Activated B cell treated with CpG ODN at 0.5 μM for 24 hours (primary cell): ENCODE measurements around the gene KDM4C. TPM values are rescaled to one million over a fixed set of nuclear protein-coding genes. Genes with fewer than 3 reads are reported as not detected.

Experiments
- ATAC-seq: fragments of 200-7000 bp; cut with Tn5 transposase; one replicate; pipeline ENCODE4 v1.10.0; 2021; ENCODE audit warnings: low read depth, mild to moderate bottlenecking, moderate library complexity
- CTCF ChIA-PET: fragments of 350-600 bp; sonication (Branson Sonifier 250); formaldehyde crosslinking; loops from one replicate; lab custom pipeline; 2021; ENCODE audit warnings: antibody characterized with exemption; lab: Charles Lee
- POLR2A ChIA-PET: fragments of 350-600 bp; sonication (Branson Sonifier 250); formaldehyde crosslinking; loops from one replicate; lab custom pipeline; 2021; ENCODE audit warnings: antibody characterized with exemption; lab: Charles Lee
- DNase-seq: peaks from one replicate; pipeline ENCODE4 v3.0.0; 2022
- H3K27ac Mint-ChIP-seq: one replicate; pipeline ENCODE4 v1.8.0; 2020; ENCODE audit warnings: mixed read lengths
- H3K27me3 Mint-ChIP-seq: one replicate; pipeline ENCODE4 v1.8.0; 2021; ENCODE audit warnings: mixed read lengths
- H3K36me3 Mint-ChIP-seq: one replicate; pipeline ENCODE4 v1.8.0; 2021; ENCODE audit warnings: low read depth, mixed read lengths
- H3K4me1 Mint-ChIP-seq: one replicate; pipeline ENCODE4 v1.8.0; 2021; ENCODE audit warnings: mixed read lengths
- H3K4me3 Mint-ChIP-seq: one replicate; pipeline ENCODE4 v1.8.0; 2020; ENCODE audit warnings: mild to moderate bottlenecking, mixed read lengths
- H3K9me3 Mint-ChIP-seq: one replicate; pipeline ENCODE4 v1.8.0; 2020; ENCODE audit warnings: mixed read lengths
- CTCF ChIP-seq: fragments of 200-600 bp; IDR thresholded peaks from one replicate; pipeline ENCODE4 v1.8.0; 2022; ENCODE audit warnings: antibody characterized with exemption, mild to moderate bottlenecking
- intact Hi-C: fragments of 100-400 bp; cut with micrococcal nuclease; formaldehyde crosslinking; loops from one replicate; pipeline ENCODE4 v1.15.1; 2024
- total RNA-seq: library from RNA; stranded (reverse); gene quantifications from 2 replicates; pipeline ENCODE4 v1.2.3, GENCODE V29; 2022

KDM4C gene
- total RNA-seq, 1 donor from 2014 or later = 113 TPM

- Mint-ChIP-seq H3K36me3 (peaks cover 61% of the 10 kb centered on the region), H3K9me3 (peaks cover under 1% of the 10 kb centered on the region), H3K4me3 (no peak overlapping the region), H3K4me1 (peaks cover 17% of the 10 kb centered on the region), H3K27me3 (no peaks in the 10 kb centered on the region), H3K27ac (no peak overlapping the region)
- no peak for DNase-seq
- intact Hi-C loops = no loop called here
- ATAC-seq = no peak
- POLR2A ChIA-PET = no interaction called here
- TF ChIP-seq CTCF = no peak
- CTCF ChIA-PET = no interaction called here
Measured at GRCh38 chr9:7093040-7093439, 335.3 kb downstream of the KDM4C start.

GRCh38 chr9:7094052-7094451 is 336.3 kb downstream of the KDM4C start:
- DNase-seq (no peak), ATAC-seq (no peak)
- H3K4me1 Mint-ChIP-seq = peaks cover 17% of the 10 kb centered on the region
- peaks cover 4% of the 10 kb centered on the region for H3K9me3 Mint-ChIP-seq
- CTCF ChIA-PET = no interaction called here
- no peak overlapping the region for H3K27ac Mint-ChIP-seq
- H3K27me3 Mint-ChIP-seq = no peaks in the 10 kb centered on the region
- TF ChIP-seq CTCF = no peak
- POLR2A ChIA-PET = no interaction called here
- peaks cover 63% of the 10 kb centered on the region for H3K36me3 Mint-ChIP-seq
- H3K4me3 Mint-ChIP-seq = no peak overlapping the region
- intact Hi-C loops = loop anchor here (2.0 kb wide), 1 partner anchor 73 kb away; no protein-coding TSS in a partner anchor

- ATAC-seq = no peak
- Mint-ChIP-seq H3K27me3 (no peaks in the 10 kb centered on the region), H3K4me1 (peaks cover 17% of the 10 kb centered on the region), H3K9me3 (peaks cover 9% of the 10 kb centered on the region), H3K4me3 (no peak overlapping the region), H3K27ac (peak overlapping the region; percentile 18), H3K36me3 (peaks cover 66% of the 10 kb centered on the region)
- intact Hi-C loops = loop anchor here (2.0 kb wide), 1 partner anchor 72 kb away; no protein-coding TSS in a partner anchor
- no peak for DNase-seq
- ChIA-PET CTCF (no interaction called here), POLR2A (no interaction called here)
- no peak for TF ChIP-seq CTCF
Measured at GRCh38 chr9:7094576-7094975, 336.8 kb downstream of the KDM4C start.

GRCh38 chr9:7095058-7095457 is 337.3 kb downstream of the KDM4C start:
- no peaks in the 10 kb centered on the region for H3K27me3 Mint-ChIP-seq
- ATAC-seq (peak; percentile 62), DNase-seq (no peak)
- ChIA-PET POLR2A (no interaction called here), CTCF (no interaction called here)
- H3K4me3 Mint-ChIP-seq = no peak overlapping the region
- peaks cover 67% of the 10 kb centered on the region for H3K36me3 Mint-ChIP-seq
- TF ChIP-seq CTCF = no peak
- H3K4me1 Mint-ChIP-seq = peaks cover 17% of the 10 kb centered on the region
- intact Hi-C loops = loop anchor here (2.0 kb wide), 1 partner anchor 72 kb away; no protein-coding TSS in a partner anchor
- peak overlapping the region; percentile 18 for H3K27ac Mint-ChIP-seq
- H3K9me3 Mint-ChIP-seq = peaks cover 9% of the 10 kb centered on the region

- Mint-ChIP-seq H3K27me3 (no peaks in the 10 kb centered on the region), H3K27ac (no peak overlapping the region), H3K9me3 (peaks cover 9% of the 10 kb centered on the region), H3K4me3 (no peak overlapping the region), H3K36me3 (peaks cover 65% of the 10 kb centered on the region), H3K4me1 (peaks cover 17% of the 10 kb centered on the region)
- ATAC-seq (no peak), DNase-seq (no peak)
- ChIA-PET POLR2A (no interaction called here), CTCF (no interaction called here)
- TF ChIP-seq CTCF = no peak
- intact Hi-C loops = no loop called here
Measured at GRCh38 chr9:7097040-7097715, 339.4 kb downstream of the KDM4C start.
